ENCODE data around the gene KIAA2012.

Gene KIAA2012

DNA sequence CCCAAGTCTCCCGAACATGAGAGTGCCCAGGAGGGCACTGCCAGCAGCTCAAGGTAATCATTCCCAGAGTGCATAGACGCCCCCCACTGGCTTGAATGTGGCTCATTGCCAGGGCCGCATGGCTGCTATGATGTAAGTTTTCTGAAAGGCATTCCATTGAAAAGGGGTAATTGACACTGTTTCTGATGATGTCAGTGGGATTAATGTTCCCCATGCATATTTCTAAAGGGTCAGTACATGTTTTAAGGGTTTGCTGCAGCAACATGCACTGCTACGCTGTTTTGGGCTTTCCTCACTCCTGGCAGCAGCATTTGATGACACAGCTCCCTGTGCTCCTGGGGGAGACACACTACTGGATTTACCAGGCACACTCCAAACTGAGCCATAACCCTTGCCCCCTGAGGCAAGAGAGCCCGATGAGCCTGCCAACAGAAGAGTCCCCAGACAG, 36.7 kb downstream of the KIAA2012 start:
- DNase-seq (ENCODE audit: extremely low read depth, insufficient read length) = no peak
- TF ChIP-seq, protein P1, sequence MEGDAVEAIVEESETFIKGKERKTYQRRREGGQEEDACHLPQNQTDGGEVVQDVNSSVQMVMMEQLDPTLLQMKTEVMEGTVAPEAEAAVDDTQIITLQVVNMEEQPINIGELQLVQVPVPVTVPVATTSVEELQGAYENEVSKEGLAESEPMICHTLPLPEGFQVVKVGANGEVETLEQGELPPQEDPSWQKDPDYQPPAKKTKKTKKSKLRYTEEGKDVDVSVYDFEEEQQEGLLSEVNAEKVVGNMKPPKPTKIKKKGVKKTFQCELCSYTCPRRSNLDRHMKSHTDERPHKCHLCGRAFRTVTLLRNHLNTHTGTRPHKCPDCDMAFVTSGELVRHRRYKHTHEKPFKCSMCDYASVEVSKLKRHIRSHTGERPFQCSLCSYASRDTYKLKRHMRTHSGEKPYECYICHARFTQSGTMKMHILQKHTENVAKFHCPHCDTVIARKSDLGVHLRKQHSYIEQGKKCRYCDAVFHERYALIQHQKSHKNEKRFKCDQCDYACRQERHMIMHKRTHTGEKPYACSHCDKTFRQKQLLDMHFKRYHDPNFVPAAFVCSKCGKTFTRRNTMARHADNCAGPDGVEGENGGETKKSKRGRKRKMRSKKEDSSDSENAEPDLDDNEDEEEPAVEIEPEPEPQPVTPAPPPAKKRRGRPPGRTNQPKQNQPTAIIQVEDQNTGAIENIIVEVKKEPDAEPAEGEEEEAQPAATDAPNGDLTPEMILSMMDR (IDR thresholded peaks at IDR 0.05; ENCODE audit: insufficient read depth, low read length, poor library complexity, severe bottlenecking) = no peak
- Histone ChIP-seq H3K27me3 (replicated peaks; ENCODE audit: control insufficient read depth, insufficient read depth, low read length) (no peaks in the 10 kb centered on the region; the same call in none of the 2 replicates), H3K36me3 (ENCODE audit: control insufficient read depth, insufficient read depth, low read length) (no peaks in the 10 kb centered on the region), H3K4me3 (replicated peaks; ENCODE audit: low read depth, low read length) (no peak overlapping the region)

DNA sequence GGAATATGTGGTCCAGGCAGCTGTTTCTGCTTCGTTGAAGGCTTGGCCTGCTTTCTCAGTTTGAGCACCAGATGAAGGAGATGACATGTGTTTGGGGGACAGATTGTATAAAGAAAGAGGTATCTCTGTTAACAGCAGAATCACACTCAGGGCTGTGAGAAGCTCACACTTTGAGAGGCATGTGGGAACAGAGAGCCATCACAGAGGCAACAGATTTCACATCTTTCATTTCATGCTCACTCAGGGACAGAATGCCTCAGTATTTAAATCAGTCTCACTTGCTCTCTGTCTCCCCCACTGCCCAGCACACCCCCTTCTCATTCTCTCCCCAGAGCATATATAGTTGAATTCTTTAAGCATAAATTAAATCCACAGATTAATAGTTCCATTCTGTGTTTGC, 37.4 kb downstream of the KIAA2012 start:
- Histone ChIP-seq H3K36me3 (ENCODE audit: control insufficient read depth, insufficient read depth, low read length) (no peaks in the 10 kb centered on the region), H3K27me3 (replicated peaks; ENCODE audit: control insufficient read depth, insufficient read depth, low read length) (no peaks in the 10 kb centered on the region; the same call in none of the 2 replicates), H3K4me3 (replicated peaks; ENCODE audit: low read depth, low read length) (no peak overlapping the region)
- no peak for DNase-seq (ENCODE audit: extremely low read depth, insufficient read length)
- TF ChIP-seq, protein P1 (IDR thresholded peaks at IDR 0.05; ENCODE audit: insufficient read depth, low read length, poor library complexity, severe bottlenecking) = no peak

DNA sequence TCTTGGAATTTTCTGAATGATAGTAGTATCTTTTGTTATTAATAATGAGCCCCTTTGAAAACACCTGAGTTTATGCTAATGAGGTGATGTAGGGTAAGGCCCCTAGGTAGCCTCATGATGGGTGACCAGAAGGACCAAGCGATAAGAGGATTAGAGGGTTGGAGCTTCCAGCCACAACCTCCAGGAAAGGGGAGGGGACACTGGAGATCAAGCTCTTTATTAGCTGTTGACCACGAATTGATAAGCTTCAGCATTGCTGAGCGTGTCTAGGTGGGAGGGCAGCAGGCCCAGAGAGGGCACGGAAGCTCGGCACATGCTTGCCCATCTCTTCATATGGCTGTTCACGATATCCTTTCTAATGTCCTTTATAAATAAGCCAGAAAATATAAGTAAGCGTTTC, 39.0 kb downstream of the KIAA2012 start:
- no peaks in the 10 kb centered on the region for H3K36me3 ChIP-seq (ENCODE audit: control insufficient read depth, insufficient read depth, low read length)
- no peaks in the 10 kb centered on the region; the same call in 1 of the 2 replicates for H3K27me3 ChIP-seq (replicated peaks; ENCODE audit: control insufficient read depth, insufficient read depth, low read length)
- TF ChIP-seq, protein P1 (IDR thresholded peaks at IDR 0.05; ENCODE audit: insufficient read depth, low read length, poor library complexity, severe bottlenecking) = no peak
- DNase-seq (ENCODE audit: extremely low read depth, insufficient read length) = no peak
- H3K4me3 ChIP-seq (replicated peaks; ENCODE audit: low read depth, low read length) = no peak overlapping the region

DNA sequence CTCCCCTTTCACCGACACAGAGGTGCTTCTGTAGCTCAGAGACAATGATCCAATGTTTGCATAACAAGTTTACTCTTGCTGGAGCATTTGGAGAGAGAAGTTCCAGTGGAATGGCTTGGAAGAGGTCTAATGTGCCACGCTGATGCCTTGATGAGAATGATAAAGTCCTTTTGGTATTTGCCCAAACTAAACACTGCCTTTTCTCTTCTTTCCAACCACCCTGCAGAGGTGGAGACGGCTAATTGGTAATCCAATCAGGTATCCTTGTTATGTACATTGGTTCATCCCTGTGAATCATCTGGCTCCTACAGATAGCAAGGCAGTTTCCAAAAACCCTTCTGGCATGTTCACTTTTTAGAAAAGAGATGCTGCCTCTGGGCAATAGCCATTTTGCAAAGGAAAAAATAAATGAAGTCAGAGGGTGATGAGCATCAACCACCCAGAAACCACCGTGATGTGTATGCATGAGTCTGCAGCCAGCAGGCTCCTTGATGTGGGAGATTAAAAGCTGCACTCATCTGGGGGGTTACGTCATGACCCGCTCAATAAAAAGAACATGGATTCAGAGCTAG, 40.6 kb downstream of the KIAA2012 start:
- Histone ChIP-seq H3K4me3 (replicated peaks; ENCODE audit: low read depth, low read length) (no peak overlapping the region), H3K36me3 (ENCODE audit: control insufficient read depth, insufficient read depth, low read length) (no peaks in the 10 kb centered on the region), H3K27me3 (replicated peaks; ENCODE audit: control insufficient read depth, insufficient read depth, low read length) (no peaks in the 10 kb centered on the region; the same call in 1 of the 2 replicates)
- TF ChIP-seq, protein P1 (IDR thresholded peaks at IDR 0.05; ENCODE audit: insufficient read depth, low read length, poor library complexity, severe bottlenecking) = no peak
- DNase-seq (ENCODE audit: extremely low read depth, insufficient read length) = no peak

GRCh38 chr2:202114291-202114690, 41.2 kb downstream of the KIAA2012 start:
- no peaks in the 10 kb centered on the region for H3K36me3 ChIP-seq (ENCODE audit: control insufficient read depth, insufficient read depth, low read length)
- TF ChIP-seq, protein P1 (IDR thresholded peaks at IDR 0.05; ENCODE audit: insufficient read depth, low read length, poor library complexity, severe bottlenecking) = no peak
- DNase-seq (ENCODE audit: extremely low read depth, insufficient read length) = no peak
- no peaks in the 10 kb centered on the region; the same call in 1 of the 2 replicates for H3K27me3 ChIP-seq (replicated peaks; ENCODE audit: control insufficient read depth, insufficient read depth, low read length)
- no peak overlapping the region for H3K4me3 ChIP-seq (replicated peaks; ENCODE audit: low read depth, low read length)

DNA sequence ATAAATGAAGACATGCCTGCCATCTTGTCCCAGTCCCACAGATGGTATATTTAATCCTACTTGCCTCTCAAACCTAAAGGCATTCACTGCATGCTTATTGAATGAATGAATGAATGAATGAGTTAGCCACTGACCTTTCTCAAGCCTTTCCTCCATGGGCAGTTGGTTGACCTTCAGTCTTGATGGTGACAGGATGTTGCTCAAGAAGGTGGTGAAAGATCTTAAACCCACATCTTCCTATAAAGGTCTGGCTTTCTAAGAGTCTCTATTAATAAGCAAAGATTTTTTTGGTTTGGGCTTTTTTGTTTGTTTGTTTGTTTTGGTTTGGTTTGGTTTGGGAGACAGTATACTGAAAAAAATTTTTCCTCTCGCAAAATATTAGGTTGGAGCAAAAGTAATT, 41.7 kb downstream of the KIAA2012 start:
- H3K4me3 ChIP-seq (replicated peaks; ENCODE audit: low read depth, low read length) = no peak overlapping the region
- no peaks in the 10 kb centered on the region; the same call in 1 of the 2 replicates for H3K27me3 ChIP-seq (replicated peaks; ENCODE audit: control insufficient read depth, insufficient read depth, low read length)
- no peaks in the 10 kb centered on the region for H3K36me3 ChIP-seq (ENCODE audit: control insufficient read depth, insufficient read depth, low read length)
- no peak for DNase-seq (ENCODE audit: extremely low read depth, insufficient read length)
- TF ChIP-seq, protein P1 (IDR thresholded peaks at IDR 0.05; ENCODE audit: insufficient read depth, low read length, poor library complexity, severe bottlenecking) = no peak

All from GM06990 (cell line).